Measurements from ENCODE around the gene PTTG1.
A peak's percentile ranks its signal among the peaks of the same experiment; 100 is the strongest.
"Not testable (repeated sequence)": the region's sequence is repeated elsewhere in the genome, so short reads cannot be mapped to it uniquely, and the experiment has no call there.

Gene PTTG1

GRCh38 chr5:160423099-160423498 lies 1.4 kb downstream of the PTTG1 start:
- DNase-seq (ENCODE audit: low spot score) = no peak

- no peak for DNase-seq (ENCODE audit: low spot score)
These were observed 6.0 kb downstream of the PTTG1 start for GRCh38 chr5:160427607-160428006.

GRCh38 chr5:160432196-160432595 lies 10.5 kb downstream of the PTTG1 start:
- DNase-seq (ENCODE audit: low spot score) = no peak

DNA sequence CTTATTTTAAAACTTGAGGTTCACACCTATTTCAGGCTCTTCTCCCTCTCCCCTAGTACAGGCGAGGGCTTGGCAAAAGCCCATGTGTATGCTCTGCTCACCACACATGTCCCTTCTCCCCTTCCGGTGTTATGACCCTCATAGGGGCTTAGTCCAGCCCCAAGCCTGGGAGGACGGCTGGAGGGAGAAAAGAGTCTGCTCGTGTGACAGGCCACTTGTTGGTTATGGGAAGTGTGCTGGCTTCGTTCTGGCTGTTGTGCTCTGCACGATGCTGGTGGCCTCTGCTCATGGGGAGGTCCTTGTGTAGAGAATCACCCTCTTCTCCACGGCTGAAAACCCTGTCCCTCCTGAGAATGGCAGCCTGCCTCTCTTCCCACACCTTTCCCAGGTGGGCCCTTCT lies 11.1 kb downstream of the PTTG1 start:
- DNase-seq (ENCODE audit: low spot score) = no peak

GRCh38 chr5:160434022-160434531 lies 12.4 kb downstream of the PTTG1 start:
- no peak for DNase-seq (ENCODE audit: low spot score)

GRCh38 chr5:160435532-160435931 lies 13.9 kb downstream of the PTTG1 start:
- DNase-seq (ENCODE audit: low spot score) = no peak

GRCh38 chr5:160436017-160436416 lies 14.4 kb downstream of the PTTG1 start:
- DNase-seq (ENCODE audit: low spot score) = no peak

DNA sequence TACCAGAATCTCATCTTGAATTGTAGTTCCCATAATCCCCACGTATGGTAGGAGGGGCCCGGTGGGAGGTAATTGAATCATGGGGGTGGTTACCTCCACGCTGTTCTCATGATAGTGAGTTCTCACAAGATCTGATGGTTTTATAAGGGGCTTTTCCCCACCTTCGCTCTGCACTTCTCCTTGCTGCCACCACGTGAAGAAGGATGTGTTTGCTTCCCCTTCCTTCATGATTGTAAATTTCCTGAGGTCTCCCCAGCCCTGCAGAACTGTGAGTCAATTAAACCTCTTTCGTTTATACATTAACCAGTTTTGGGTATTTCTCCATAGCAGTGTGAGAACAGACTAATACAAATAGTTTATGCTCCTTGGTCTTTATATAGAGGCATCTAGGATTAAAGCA lies 15.0 kb downstream of the PTTG1 start:
- DNase-seq (ENCODE audit: low spot score) = not testable (repeated sequence)

- DNase-seq (ENCODE audit: low spot score) = no peak
These were observed 15.6 kb downstream of the PTTG1 start for GRCh38 chr5:160437271-160437670.

GRCh38 chr5:160438316-160439204 lies 16.9 kb downstream of the PTTG1 start:
- peak; percentile 71 for DNase-seq (ENCODE audit: low spot score)

GRCh38 chr5:160439205-160439600 lies 17.5 kb downstream of the PTTG1 start:
- DNase-seq (ENCODE audit: low spot score) = peak; percentile 83

GRCh38 chr5:160441311-160441781 lies 19.7 kb downstream of the PTTG1 start:
- DNase-seq (ENCODE audit: low spot score) = no peak

- DNase-seq (ENCODE audit: low spot score) = no peak
These were observed 21.3 kb downstream of the PTTG1 start for GRCh38 chr5:160442824-160443431.

DNA sequence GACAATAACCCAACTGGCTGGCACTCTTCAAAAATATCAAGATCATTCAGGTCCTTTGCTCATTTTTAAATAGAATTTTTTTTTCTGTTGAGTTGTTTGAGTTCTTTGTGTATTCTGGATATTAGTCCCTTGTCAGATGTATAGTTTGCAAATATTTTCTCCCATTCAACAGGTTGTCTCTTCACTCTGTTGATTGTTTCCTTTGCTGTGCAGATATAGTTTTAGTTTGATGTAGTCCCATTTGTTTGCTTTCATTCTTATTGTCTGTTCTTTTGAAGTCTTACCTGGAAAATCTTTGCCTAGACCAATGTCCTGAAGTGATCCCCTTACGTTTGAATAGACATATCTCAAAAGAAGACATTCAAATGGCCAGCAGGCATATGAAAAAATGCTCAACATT lies 22.8 kb downstream of the PTTG1 start:
- DNase-seq (ENCODE audit: low spot score) = no peak

- DNase-seq (ENCODE audit: low spot score) = no peak
These were observed 23.5 kb downstream of the PTTG1 start for GRCh38 chr5:160445132-160445531.

- no peak for DNase-seq (ENCODE audit: low spot score)
These were observed 24.1 kb downstream of the PTTG1 start for GRCh38 chr5:160445751-160446150.

DNA sequence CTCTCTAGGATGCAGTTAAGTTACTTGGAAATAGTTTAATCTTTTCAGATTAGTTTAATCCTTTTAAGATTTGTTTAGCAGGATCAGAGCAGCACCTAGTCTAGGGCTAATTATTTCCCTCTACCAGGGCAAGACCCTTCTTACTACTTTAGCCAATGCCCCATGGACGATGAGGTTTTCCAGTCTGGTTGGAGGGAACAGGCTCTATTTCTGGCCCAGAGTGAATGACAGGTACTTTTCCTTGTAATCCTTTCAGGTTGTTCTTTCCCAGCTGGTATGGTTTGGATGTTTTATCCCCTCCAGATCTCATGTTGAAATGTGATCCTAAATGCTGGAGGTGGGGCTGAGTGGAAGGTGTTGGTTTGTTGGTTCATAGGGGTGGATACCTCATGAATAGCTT lies 27.2 kb downstream of the PTTG1 start:
- no peak for DNase-seq (ENCODE audit: low spot score)

- no peak for DNase-seq (ENCODE audit: low spot score)
These were observed 27.8 kb downstream of the PTTG1 start for GRCh38 chr5:160449458-160449857.

DNA sequence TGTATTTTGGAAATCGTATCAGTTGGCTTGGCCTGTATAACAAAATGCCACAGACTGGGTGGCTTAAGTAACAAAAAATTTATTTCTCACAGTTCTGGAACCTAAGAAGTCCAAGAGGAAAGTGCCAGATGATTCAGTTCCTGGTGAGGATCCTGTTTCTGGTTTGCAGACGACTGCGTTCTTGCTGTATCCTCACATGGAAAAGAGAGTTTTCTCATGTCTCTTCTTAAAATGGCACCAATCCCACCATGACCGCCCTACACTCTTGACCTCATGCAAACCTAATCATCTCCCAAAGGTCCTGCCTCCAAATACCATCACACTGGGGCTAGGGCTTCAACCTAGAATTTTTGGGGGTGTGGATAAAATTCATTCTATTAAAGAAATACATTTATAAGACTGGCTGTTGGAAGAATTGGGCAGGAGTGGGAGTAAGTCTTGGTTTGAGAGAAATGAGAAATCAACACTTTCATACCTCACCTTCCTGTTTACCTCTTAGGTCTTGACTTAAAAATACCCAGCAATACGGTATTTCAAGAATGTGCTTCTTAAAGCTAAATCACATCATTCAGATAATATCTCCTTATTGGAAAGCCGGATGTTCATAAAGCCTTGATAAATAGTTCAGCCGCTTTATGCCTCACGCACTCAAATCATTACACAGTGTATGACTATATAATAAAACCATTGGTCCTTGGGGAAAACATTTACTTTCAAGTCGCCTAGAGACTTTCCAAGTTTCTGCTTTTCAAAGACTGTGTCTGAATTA lies 28.7 kb downstream of the PTTG1 start:
- DNase-seq (ENCODE audit: low spot score) = no peak

DNA sequence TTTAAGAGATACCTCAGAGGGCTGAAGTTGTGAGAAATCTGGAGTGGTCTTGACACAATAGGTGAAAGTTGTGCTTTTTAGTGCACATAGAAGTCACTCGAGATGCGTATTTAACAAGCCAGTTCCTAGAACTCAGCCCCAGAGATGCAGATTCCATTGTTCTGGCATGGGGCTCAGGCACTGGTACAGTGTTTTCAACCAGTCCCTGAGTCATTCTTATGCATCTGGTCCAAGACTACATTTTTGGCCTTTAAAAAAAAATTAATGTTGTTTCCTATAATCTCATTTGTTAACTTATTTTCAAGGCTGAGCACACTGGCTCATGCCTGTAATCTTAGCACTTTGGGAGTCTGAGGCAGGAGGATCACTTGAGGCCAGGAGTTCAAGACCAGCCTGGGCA lies 29.6 kb downstream of the PTTG1 start:
- no peak for DNase-seq (ENCODE audit: low spot score)

DNA sequence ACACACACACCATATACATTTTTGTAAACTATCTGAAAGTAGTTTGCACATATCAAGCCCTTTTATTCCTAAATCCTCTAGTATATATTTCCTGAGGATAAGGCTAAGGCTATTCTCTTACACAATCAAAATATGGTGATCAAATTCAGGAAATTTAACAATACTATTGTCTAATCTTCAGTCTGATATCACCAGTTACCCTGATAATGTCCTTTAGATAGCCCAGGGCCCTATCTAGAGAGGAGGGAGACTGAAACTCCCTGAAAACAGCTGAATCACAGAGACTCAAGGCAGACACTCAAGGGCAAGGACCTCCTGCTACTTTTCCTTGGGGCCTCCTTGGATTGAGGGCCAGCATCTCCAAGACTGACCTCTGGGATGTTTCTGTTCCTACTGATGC lies 30.4 kb downstream of the PTTG1 start:
- no peak for DNase-seq (ENCODE audit: low spot score)

- no peak for DNase-seq (ENCODE audit: low spot score)
These were observed 31.1 kb downstream of the PTTG1 start for GRCh38 chr5:160452795-160453194.

DNA sequence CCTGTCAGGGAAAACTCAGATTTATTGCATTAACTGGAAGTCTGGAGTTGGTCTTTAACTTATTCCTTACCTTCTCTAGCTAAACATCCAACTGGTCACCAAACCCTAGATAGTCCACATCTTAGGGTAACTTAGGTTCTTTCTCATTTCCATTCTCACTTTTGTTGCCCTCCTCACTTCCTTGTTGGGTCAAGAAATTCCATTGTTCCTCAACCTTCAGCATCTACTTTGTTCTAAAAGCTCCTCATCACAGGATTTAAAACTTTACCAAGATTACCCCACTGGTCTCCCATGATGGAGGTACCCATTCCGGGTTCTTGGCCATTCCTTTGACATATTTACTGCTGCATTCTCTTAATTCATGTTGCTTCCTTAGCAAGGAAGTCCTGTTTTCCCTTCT lies 32.1 kb downstream of the PTTG1 start:
- no peak for DNase-seq (ENCODE audit: low spot score)

Measured in CD4-positive, alpha-beta T cell treated with Interleukin-6 at 100 ng/mL for 8 hours (primary cell).